IPS-NIHi7 (cell line): ENCODE measurements around the gene PSMF1.

ENCODE experiments used
- DNase-seq: peaks from one replicate; pipeline ENCODE4 v3.0.0; 2012; ENCODE audit warnings: mixed read lengths; ENCODE audit errors: extremely low spot score

The PSMF1 gene, protein sequence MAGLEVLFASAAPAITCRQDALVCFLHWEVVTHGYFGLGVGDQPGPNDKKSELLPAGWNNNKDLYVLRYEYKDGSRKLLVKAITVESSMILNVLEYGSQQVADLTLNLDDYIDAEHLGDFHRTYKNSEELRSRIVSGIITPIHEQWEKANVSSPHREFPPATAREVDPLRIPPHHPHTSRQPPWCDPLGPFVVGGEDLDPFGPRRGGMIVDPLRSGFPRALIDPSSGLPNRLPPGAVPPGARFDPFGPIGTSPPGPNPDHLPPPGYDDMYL

DNA sequence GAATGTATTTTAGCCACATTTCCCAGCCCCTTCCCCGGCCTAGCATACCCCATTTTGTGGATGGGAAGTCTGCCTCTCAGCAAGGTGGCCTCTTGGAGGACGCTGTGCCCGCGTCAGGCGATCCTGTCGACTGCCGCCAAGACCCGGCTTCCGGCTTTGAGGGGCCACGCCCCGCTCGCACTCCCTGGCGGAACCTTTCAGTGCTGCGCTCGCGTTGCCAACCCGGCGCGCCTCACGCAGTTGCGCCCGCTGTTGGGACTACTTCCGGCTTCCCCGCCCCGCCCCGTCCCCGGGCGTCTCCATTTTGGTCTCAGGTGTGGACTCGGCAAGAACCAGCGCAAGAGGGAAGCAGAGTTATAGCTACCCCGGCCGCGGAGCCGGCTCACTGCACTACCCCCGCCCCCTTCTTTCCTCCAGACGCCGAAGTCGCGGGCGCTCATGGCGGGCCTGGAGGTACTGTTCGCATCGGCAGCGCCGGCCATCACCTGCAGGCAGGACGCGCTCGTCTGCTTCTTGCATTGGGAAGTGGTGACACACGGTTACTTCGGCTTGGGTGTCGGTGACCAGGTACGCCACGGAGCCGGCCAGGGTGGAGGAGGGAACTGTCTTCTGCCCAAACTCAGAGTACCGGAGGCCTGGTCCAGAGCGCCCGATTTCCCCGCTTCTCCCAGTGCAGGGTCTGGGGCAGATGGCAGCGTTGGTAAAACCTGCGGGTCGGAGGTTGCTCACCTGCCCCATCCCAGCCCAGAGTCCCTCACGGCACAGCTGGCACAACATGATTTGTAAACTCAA lies at the start of gene PSMF1:
Gene PSMF1 (plus strand): TSS at position 267 of the 792 bp plus-strand sequence. CDS start 172 bp downstream, at position 439.
- peak; percentile 99 for DNase-seq

DNA sequence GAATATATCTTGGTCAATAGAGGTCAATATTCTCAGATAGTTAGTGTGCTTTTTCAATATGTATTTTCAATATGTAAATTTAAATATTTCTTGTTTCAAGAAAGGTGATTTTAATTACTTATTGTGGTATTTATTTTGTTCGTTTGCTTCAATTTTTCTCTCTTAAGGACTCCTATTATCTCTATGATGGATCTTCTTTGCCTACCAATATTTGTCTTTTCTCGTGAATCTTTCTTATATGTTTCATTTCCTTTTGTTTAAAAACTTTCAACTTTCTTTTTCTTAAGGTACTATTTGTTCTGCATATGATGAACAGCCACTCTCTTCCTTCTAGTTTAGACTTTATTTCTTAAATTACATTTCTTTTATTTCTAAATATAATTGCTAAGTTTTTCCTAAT lies 46.1 kb upstream of the PSMF1 start:
- DNase-seq, result no peak

DNA sequence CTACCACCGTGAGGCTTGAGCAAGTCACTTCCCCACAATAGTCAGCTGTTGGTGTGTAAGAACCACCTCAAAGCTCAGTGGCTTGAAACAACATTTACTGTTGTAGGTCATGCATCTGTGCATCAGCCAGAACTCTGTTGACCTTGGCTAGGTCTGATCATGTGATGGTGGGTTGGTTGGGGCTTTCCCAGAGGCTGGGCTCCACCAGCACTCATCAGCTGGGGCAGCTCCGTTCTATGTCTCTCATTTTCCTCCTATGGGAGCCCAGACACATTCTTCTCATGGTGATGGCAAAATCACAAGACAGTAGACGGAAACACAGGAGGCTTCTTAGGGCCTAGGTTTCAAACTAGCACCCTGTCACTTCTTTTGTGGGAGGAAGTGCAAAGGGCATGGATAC lies 42.8 kb upstream of the PSMF1 start:
- no peak for DNase-seq

DNA sequence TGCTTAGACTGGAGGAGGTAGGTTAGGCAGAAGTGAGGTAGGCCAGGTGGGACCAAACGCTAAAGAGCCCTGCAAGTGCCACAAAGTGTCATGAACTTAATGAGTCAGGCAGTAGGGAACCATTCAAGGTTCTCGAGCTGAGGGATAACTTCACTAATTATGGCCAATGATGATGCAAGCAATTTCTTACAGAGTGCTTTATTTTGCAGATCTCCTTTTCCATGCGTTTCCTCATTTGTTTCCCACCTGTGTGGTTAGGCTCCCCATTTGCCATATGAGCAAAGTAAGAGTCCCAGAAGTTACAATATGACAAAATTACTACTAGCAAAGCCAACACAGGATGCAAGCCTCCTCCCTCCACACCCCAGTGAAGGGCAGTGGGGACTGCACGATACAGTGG lies 36.5 kb upstream of the PSMF1 start:
- no peak for DNase-seq

DNA sequence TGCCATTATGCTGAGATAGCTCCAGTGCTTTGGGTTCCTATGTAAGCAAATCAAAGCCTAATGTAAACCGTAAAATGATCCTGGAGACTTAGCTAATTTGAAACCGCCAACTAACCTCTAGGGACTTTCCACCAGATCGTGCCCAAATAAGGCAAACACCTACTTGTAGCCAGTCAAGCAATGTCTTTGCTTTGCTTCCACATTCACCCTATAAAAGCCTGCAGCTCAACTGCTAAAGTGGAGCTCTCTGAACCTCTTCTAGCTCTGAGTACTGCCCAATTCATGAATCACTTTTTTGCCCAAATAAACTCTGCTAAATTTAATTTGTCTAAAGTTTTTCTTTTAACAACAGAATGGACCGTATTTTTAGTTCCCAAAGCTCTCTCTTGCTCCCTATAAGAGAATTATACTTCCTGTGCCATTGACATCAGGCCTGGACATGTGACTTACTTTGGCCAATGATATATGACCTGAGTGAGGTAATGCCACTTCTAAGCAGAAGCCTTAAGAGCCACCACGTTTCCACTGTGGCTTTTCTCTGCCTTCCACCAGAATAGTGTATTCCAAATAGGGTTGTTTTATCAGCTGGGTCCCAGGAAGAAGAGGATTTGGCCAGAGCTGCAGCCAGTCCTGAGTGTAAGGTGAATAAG lies 34.8 kb upstream of the PSMF1 start:
- no peak for DNase-seq

DNA sequence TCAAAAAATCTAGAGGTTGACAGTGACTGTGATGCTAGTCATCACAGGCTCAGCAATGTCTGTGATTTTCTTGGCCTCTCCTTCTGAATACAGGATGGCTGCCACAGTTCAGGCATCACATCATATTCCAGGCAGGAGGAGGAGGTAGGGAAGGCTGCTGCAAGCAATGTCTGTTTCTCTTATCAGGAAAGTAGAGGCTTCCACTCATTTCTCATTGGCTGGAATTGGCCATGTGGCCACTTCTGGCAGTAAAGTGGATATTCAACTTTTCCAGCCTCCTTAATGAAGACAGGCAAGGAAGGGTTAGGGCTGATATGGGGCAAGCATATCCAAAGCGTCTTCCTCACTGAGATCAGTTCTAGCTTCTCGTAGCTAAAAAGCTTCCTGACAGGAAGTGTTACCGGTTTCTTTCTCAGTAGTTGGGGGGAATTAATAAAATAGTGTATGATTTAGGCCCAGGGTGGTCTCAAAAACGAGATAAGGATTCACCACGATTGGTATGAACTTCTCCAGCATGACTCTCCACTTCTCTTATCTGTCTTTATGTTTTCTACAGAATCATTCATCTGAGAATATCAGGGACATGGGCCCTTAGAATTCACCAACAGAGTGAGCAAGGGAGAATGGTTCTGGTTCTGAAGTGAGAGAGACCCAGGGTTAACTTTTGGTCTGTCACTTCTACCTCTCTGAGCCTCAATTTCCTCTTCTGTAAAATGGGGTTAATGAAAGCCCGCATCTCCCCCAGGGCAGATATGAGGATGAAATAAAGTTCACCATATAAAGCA lies 32.7 kb upstream of the PSMF1 start:
- no peak for DNase-seq

DNA sequence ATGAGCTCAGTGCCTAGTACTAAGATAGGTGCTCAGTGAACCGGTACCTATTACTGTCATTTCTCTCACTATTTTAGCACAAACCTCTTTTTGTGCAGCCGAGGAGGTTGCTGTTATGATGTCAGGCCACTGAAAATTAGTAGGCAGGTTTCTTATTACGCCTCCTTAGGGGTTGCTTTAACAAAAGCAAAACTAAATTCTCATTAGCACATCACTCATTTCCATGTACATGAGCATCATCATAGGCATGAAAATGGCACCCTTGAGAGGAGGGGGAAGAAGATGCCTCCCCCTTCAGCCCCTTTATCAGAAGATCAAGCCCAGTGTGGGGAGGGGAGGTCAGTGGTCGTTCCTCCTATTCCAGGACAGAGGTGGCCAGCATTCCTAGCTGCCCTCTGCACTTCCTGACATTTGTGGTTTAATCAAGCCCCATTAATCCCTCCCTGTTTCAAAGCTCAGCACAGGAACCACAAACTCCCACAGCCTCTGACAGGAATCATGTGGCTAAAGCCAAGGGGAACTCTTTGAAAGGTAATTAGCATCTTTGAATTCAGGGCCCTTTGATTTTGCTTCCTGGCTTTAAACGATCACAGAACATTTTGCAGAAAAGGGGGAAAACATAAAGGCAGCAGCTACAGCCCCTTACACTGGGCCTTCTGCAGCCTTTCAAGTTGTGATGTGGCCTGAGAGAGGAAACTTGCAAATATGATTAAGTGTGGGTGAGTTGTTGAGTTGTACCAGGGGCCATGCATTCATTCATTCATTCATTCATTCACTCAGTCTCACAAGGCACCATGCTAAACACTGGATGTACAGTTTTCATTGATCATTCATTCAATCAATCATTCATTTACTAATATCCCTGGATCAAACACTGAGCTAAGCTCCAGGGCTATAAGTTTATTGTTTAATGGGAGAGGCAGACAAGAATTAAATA lies 31.9 kb upstream of the PSMF1 start:
- no peak for DNase-seq

DNA sequence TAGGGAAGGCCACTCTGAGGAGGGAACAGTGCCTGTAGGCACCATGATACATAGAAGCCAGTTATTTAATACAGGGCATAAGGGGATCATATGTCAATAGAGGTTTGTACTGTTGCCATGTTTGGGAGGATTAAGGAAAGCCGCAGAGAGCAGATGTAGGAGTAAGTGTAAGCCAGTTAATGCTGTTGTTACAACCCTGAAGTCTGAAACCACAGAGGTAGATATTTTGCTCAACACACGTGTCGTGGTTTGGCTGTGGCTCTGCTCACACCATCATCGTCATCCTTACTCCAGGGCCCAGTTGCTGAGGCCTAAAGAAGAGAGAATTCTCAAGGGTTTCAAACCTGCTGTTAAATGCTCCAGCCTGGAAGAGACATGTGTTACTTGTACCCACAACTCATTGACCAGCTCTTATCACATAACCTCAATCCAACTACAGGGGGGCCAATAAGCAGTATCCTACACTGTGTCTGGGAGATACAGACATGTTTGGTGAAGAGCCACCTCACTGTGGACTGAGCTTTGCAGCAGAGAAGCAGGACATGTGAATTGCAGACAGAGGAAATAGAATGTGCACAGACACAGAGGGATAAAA lies 31.0 kb upstream of the PSMF1 start:
- DNase-seq, result no peak

DNA sequence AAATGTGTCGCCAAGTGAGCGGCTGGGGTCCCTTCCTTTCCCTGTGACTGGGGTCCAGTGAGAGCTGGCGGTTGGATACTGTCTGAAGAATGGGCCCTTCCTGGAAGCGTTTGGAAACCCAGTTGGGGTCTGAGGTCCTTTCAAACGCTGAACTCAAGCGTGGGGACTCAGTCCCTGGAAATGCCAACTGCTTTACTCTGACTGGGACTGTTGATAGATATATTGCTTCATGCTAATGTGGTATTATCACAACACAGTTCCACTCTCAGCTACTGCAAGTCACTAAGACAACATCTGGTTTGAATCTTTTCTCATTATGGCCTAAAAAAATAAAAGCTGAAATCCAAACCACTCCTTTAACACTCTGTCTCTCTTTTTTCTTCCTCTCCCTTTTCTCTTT lies 23.7 kb upstream of the PSMF1 start:
- DNase-seq, result no peak

DNA sequence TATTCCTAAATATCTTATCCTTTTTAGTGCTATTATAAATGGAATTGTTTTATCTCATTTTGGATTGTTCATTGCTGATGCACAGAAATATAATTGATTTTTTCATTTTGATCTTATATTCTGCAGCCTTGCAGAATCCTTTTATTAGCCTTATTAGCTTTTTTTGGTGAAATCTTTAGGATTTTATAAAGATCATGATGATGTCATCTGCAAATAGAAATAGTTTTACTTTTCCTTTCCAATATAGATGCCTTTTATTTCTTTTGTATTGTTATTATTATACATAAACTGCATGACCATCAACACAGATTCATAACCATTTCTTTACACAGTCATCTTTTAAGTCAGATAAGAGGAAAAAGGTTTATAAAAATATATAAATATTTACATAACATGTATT lies 16.9 kb upstream of the PSMF1 start:
- DNase-seq, result no peak

DNA sequence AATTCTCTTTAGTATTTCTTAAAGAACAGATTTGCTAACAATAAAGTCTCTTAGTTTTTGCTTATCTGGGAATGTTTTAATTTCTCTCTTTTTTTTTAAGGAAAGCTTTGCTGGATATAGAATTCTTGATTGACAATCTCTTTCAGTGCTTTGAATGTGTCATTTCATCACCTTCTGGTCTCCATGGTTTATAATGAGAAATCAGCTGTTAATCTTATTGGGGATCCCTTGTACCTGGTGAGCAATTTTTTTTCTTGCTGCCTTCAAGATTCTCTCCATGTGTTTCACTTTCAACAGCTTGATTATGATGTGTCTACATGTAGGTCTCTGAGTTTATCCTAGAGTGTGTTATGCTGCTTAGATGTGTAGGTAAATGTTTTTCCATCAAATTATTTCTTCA lies 16.4 kb upstream of the PSMF1 start:
- no peak for DNase-seq

DNA sequence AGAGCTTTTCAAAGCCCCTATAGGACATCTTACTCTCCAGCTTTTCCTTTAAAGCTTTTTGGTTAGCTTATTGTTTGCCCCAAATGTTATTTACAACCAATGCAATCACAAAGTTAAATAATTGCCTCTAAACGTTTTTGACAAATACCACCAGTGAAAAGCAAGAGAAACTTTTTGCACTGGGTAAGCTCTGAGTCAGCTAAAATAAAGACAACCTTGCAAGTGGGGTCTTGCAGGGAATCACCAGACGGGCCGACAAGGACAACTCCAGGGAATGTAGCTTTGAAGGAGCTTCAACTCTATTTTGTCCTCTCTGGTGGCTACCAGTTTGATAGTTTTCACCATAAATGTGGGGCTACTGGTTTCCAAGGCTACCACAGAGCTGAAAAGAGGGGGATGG lies 14.7 kb upstream of the PSMF1 start:
- DNase-seq, result no peak

DNA sequence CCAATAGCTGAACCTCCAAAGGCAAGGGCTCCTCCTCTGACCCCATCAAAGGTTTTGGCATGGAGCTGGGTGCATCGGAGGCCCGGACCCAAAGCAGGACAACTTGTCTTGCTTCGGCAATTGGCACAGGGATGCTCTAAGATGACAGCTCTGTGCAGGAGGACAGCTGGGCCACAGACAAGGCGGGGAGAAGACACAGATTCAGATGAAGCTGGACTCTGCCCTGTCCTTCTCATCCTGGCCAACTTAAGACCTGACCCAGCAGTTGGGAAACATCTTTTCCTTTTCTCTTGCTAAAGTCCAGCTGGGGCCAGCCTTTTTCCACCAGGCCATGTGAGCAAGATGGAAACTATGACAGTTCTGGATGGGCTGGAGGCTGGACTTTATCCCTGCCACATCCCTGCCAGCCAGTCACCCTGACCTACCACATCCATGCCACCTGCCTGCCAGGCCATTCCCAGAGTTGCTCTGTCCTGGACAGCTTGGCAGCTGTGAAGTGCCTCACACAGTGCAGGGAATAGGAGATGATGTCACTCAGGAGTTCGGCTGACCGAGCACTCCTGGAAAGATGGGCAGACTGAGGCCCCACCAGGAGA lies 12.7 kb upstream of the PSMF1 start:
- DNase-seq, result no peak

DNA sequence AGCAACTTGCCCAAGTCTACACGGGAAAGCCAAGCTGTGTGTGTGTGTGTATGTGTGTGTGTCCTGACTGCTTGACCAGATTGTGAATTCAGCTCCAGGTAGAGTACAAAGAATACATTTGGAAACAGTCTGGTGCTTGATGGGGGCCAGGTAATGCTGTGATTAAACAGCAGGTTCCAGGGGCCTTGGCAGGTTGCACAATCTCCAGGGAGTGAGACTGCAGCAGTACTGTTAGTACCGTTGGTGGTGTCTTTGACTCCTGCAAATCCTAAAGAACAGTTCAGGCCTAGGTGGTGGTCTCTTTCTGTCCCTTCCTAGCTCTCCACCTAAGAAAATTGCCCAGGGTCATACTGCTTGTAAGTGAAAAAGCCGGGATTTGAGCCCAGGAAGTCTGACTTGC lies 11.2 kb upstream of the PSMF1 start:
- DNase-seq, result no peak

DNA sequence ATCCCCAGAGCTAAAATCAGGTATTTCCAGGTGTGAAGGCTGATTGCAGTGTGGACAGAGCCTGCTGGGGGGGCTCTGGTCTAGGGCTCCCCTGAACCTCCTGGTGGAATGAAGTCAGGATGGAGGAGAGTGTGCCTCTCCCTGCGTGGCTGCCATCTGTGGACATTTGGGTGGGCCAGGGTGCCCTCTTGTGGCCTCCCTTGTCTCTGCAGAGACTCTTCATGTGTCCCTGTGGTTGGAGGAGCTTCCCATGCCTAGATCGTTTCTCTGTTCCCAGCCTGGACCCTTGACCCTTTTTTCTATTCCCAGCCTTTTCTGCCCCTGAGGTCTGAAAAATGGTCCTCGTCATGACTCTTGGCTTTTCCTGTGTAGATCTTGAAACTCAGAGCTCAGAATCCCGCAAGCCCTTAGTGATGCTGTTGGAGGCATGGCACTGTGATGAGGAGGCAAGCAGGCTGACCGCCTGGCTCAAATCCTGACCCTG lies 9.9 kb upstream of the PSMF1 start:
- DNase-seq, result peak; percentile 83

DNA sequence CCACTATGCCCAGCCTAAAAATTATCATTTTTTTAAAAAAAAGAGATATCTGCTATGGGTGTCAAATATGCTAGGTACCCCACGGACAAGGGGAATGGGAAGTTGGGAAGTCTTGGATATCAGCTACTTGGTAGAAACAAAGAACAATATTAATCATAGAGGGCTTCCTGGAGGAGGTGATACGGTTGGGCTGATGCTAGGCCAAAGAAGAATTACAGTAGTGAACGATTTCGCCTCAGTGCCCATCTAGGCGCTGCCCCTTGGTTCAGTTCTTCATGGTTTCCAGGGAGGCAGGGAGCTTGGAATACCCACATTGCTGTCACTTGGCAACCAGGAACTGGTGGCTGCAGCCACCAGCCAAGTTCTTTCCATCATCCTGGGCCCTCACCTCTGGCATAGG lies 5.5 kb upstream of the PSMF1 start:
- DNase-seq, result no peak

DNA sequence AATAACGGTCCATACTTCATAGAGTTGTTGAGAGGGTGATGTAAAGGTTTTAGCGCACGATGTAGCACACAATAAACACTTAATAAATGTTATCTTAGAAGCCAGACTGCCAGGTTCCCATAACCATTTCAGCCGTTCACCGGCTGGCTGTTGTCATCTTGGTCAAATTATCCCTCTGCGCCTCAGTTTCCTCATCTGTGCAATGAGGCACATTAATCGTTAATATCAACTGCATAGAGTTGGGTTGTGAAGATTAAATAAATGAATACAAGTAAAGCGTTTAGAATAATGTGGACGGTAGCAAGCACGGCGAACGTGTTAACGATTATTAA lies 432 bp upstream of the PSMF1 start:
- no peak for DNase-seq

DNA sequence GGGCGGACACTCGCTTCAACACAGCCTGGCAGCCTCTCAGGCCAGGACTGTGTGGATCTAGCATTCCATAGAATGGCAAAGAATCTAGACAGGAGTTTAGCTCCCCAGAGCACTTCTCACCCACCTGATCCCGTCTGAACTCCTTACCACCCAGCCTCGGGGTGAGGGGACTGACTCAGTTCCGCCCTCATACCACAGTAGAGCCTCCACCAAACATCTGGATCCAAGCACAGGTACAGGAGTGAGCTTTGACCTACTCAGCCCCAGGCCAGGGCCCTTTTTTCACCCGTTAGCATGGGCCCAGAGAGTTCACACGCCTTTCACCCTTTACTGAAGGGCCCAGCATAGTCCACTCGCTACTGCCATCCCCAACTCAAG lies 715 bp downstream of the PSMF1 start:
- no peak for DNase-seq

DNA sequence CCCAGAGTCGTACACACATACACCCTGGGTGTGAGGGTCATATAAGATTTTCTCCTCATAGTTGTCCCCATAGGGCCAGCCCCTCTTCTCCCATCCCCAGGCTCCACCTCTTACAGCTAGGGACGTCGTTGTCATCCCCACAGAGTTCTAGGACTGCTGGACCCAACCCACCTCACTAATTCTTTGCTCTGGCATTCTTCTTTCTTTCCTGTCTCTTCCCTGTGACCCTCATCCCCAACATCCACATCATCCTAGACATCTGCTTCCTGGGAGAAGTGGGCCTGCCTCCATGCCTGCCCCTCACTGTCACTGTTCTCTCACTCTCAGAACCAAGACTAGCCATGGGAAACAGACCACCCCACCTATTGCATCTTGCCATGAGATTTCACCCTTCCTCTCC lies 1.1 kb downstream of the PSMF1 start:
- DNase-seq, result no peak

DNA sequence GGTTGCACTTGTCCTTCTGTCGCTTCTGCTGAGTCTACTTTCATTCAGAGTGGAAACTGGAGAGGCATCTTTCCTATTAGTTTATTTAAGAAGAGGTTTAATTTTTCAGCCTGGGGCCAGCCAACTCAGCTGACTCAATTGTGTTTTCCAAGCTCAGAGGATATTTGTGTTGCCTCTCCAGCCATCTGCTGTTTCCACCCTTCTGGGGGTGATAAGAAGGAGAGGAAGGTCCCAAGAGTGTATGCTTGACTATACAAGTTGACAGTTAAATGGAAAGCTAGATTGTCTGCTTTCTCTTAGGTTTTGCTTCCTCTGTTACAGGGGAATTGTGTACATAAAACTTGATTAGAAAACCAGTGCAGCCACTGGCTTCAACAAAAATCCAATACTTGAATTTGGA lies 3.0 kb downstream of the PSMF1 start:
- no peak for DNase-seq
